COLO668 (cell line): ENCODE results near the gene ZNF880.
"Not testable (repeated sequence)": the region's sequence is repeated elsewhere in the genome, so short reads cannot be mapped to it uniquely, and the experiment has no call there.

Experiments
- DNase-seq: peaks from one replicate; lab custom pipeline; 2025; ENCODE audit not compliant: unreplicated experiment; lab: John Stamatoyannopoulos, UW

The ZNF880 gene

GRCh38 chr19:52369559-52370340, at the start of gene ZNF880:
Gene ZNF880 (plus strand): TSS chr19:52369923. CDS start chr19:52369966, 43 bp downstream.
- DNase-seq = peak; percentile 81

DNA sequence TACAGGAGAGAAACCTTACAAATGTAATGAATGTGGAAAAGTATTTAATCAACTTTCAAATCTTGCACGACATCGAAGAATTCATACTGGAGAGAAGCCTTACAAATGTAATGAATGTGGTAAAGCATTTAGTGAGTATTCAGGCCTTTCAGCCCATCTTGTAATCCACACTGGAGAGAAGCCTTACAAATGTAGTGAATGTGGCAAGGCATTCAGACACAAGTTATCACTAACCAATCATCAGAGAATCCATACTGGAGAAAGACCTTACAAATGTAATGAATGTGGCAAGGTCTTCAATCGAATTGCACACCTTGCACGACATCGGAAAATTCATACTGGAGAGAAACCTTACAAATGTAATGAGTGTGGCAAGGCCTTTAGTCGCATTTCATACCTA, 47.3 kb upstream of the ZNF880 start:
- no peak for DNase-seq

DNA sequence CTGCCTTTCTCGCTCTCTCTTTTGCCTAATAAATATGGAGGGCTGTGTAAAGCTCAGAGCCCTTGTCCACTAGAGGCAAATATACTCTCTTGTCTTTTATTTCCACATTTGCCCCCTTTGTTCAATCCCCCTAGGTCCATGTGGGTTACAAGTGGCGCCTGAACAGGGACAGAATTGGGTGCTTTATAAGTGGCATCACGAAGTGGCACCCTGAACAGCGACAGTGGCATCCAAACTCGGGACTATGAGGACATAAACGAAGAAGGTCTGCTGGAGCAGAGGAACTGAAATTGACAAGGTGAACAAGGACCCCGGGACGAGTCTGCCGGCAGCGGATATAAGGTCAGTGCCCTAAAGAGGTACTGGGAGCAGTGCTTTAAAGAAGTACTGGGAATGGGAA, 38.0 kb upstream of the ZNF880 start:
- peak; percentile 3 for DNase-seq

- no peak for DNase-seq
Observed at GRCh38 chr19:52335768-52336116, 34.0 kb upstream of the ZNF880 start.

GRCh38 chr19:52336117-52336790, 33.5 kb upstream of the ZNF880 start, which contains the start of gene ZNF610:
Gene ZNF610 (plus strand): TSS chr19:52336243. CDS start chr19:52349173, 12,930 bp downstream.
- peak; percentile 89 for DNase-seq

GRCh38 chr19:52336791-52337381, 32.8 kb upstream of the ZNF880 start:
- no peak for DNase-seq

GRCh38 chr19:52339022-52339421, 30.7 kb upstream of the ZNF880 start:
- not testable (repeated sequence) for DNase-seq

- DNase-seq = peak; percentile 40
Observed at GRCh38 chr19:52343548-52343947, 26.2 kb upstream of the ZNF880 start.

DNA sequence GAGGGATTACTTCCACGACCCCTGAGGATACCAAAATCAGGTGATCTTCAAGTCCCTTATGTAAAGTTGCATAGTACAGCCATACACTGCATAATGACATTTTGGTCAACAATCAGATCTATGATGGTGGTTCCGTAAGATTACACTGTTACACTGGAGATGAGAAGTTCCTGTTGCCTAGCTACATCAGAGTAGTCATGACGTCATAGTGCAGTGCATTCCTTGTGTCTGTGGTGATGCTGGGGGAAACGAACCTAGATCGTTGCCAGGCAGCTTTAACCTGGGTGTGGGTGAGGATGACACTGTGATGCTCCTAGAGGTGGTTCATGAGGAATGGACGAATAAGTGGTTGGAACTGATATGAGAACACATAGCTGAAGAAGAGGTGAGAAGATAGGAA, 24.6 kb upstream of the ZNF880 start:
- no peak for DNase-seq

DNA sequence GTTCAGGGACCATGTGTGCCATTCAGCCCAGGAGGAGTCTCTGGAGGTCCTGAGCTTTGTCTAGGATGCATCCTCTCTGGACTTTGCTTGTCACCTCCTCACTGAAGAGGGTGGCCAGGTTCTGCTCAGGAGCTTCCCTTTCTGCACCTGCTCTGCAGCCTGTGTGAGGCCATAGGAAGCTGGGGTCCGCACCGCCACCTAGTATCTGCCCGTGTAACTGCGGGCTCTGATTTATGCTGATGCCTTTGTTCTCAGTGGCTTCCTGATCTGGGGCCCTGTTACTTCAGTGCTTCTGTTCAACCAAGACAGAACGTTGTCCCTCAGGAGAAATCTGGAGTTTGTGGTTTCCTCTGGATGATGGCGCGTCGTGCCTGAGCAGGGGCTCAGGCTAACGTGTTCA, 18.2 kb upstream of the ZNF880 start:
- DNase-seq = peak; percentile 12

- DNase-seq = no peak
Observed at GRCh38 chr19:52366414-52366824, 3.3 kb upstream of the ZNF880 start.

DNA sequence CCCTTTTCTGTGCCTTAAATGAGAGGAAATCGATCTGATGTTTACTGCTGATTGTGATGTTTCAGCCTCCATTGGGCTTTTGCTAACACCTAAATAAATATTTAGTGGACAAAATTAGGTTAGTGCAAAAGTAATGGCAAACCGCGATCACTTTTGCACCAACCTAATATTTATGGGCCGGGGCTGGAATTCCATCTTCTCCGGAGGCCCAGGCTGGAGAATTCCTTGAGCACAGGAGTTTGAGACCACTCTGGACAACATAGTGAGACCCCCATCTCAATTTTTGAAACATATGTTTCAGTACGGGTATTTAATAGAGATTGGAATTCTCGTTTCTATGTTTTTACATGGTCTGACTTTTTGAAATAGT, 603 bp downstream of the ZNF880 start:
- DNase-seq = no peak

DNA sequence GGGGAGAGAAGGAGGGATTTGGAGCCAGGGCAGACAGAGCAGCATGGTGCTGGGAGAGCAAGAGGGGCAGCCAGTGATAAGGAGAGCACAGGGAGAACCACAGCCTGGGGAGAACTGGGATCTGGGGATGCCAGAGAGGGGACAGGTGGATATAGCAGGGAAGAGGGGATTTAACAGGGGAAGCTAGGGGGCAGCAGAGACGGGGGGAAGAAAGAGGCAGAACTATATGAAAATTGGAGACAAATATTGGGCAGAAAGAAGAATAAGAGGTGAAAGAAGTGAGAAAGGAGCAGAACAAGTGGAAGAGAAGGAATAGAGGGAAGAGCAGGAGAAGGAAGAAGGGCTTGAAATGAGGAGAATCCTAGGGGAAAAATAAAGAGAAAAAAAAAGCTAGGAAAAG, 21.4 kb downstream of the ZNF880 start:
- no peak for DNase-seq

- DNase-seq = peak; percentile 96
Observed at GRCh38 chr19:52397310-52398080, 27.8 kb downstream of the ZNF880 start, which contains the start of gene ZNF528. Gene ZNF528 (plus strand): TSS chr19:52397849. CDS start chr19:52402014, 4,165 bp downstream.

- peak; percentile 37 for DNase-seq
Observed at GRCh38 chr19:52398081-52398441, 28.3 kb downstream of the ZNF880 start.

GRCh38 chr19:52410276-52410675, 40.6 kb downstream of the ZNF880 start:
- no peak for DNase-seq

- no peak for DNase-seq
Observed at GRCh38 chr19:52415711-52416110, 46.0 kb downstream of the ZNF880 start.

- no peak for DNase-seq
Observed at GRCh38 chr19:52428937-52429336, 59.2 kb downstream of the ZNF880 start, which contains the start of gene ZNF534. Gene ZNF534 (plus strand): TSS chr19:52429148. CDS start chr19:52431475, 2,327 bp downstream.
